ENCODE data around the gene CCK.

DNA sequence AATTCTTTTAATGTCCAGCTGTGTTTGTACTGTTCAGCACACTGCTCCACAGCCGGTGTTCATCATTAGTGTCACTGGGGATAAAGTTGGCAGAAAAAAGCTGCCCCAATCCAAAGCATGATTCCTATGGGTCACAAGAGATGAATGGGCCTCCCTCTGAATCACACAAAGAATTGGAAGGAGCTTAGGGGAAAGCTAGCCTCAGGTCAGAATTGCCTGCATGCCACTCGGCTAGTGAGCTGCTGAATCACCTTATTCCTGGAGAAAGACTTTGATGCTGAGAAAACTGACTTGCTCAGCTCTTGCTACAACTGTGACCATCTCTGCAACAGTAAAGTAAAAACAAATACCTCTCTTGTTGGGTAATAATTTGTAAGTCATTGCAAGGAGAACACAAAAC is 3.5 kb downstream of the CCK start:
- TF ChIP-seq CTCF (IDR thresholded peaks at IDR 0.05) (no peak), EP300 (IDR thresholded peaks at IDR 0.05) (no peak), POLR2AphosphoS5 (IDR thresholded peaks at IDR 0.05) (no peak), POLR2A (IDR thresholded peaks at IDR 0.05) (no peak)

Data from sigmoid colon (tissue), 4 donors.